Measurements from ENCODE around the gene IKZF5.

DNA sequence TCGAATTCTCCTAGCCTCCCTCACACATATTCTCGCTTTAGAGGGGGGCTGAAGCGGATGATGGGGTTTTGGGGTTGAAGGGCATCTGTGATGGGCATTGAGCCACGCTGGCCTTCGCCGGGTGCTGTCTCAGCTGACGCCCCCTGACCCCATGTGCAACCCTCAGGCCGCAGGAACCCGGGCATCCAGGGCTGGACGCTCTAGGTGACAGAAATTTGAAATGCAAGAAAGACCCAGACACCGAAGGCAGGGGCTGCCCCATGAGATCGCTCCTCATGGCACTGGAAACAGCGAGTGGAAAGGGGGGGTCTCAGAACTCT is 53.9 kb downstream of the IKZF5 start:
- TF ChIP-seq CTCF (IDR thresholded peaks at IDR 0.05; ENCODE audit: low read depth, low read length, poor library complexity, severe bottlenecking) = no peak
- TF ChIP-seq EZH2phosphoT487 (IDR thresholded peaks at IDR 0.05; ENCODE audit: borderline replicate concordance, low read length) = no peak

All from DOHH2 (cell line).